Esophagus squamous epithelium (tissue), 5 donors: ENCODE measurements around the gene E2F4. TPM values are rescaled to one million over a fixed set of nuclear protein-coding genes. Genes with fewer than 3 reads are reported as not detected.
A peak's percentile ranks its signal among the peaks of the same experiment; 100 is the strongest.

Experiments
- DNase-seq: peaks from one replicate; lab custom pipeline; 2025; lab: John Stamatoyannopoulos, UW
- H3K27ac ChIP-seq, 4 donors: fragments of 200-600 bp; sonication (generic); one replicate each; pipeline ENCODE4 v1.5.1; 2016 to 2019; ENCODE audit warnings: mild to moderate bottlenecking in 1 of 4
- H3K27me3 ChIP-seq, 4 donors: fragments of 200-600 bp; sonication (generic); 1 replicate in 3 of 4; 2 replicates in 1 of 4; pipeline versions ENCODE4 v1.5.1 to v1.6.0; 2017 to 2021; ENCODE audit warnings: antibody characterized with exemption in 1 of 4
- H3K36me3 ChIP-seq, 3 donors: fragments of 200-600 bp; sonication (generic); one replicate each; pipeline ENCODE4 v1.5.1; 2016 to 2019
- H3K4me1 ChIP-seq, 3 donors: fragments of 200-600 bp; sonication (generic); one replicate each; pipeline ENCODE4 v1.5.1; 2017 to 2019
- H3K4me3 ChIP-seq, 4 donors: fragments of 200-600 bp; sonication (generic); 1 replicate in 3 of 4; 2 replicates in 1 of 4; pipeline ENCODE4 v1.5.1; 2016 to 2019; ENCODE audit warnings: mild to moderate bottlenecking in 2 of 4, moderate library complexity in 1 of 4
- H3K9me3 ChIP-seq, 3 donors: fragments of 200-600 bp; sonication (generic); one replicate each; pipeline ENCODE4 v1.5.1; 2016 to 2019
- POLR2A ChIP-seq, 4 donors: fragments of 450-650 bp; IDR thresholded peaks; one replicate each; pipeline ENCODE4 v1.6.1; 2017; ENCODE audit warnings: antibody characterized with exemption in 4 of 4, mild to moderate bottlenecking in 4 of 4, moderate library complexity in 3 of 4
- WGBS, 2 donors: methylation state at CpG; one replicate each; pipeline ENCODE4 v1.1.5; 2018; 5-methylcytosine and 5-hydroxymethylcytosine counted together
- intact Hi-C: fragments of 100-400 bp; cut with DNase I; formaldehyde crosslinking; loops from one replicate; pipeline ENCODE4 v1.15.0; 2022
- total RNA-seq, 4 donors: library from RNA; depleted of rRNA; stranded (reverse); fragments of >200 nt; gene quantifications; one replicate each; pipeline ENCODE4 v1.1.0, GENCODE V29; 2016
- TF ChIP-seq, protein P1 (sequence below), 6 experiments: fragments of 450-650 bp in 4 of 6; fragments of 200-600 bp in 2 of 6; sonication (generic) in 2 of 6; IDR thresholded peaks; one replicate each; pipeline ENCODE4 v1.5.1; 2016 to 2019; ENCODE audit warnings: antibody characterized with exemption in 6 of 6, mild to moderate bottlenecking in 4 of 6, moderate library complexity in 4 of 6
- donor health status: DM: yes; HTN: yes; CAD: no.

The E2F4 gene
- total RNA-seq, 4 donors from 2014 or later: 66.1 to 96.9 (median 81.9) TPM

GRCh38 chr16:67166110-67166547, 25.8 kb upstream of the E2F4 start:
- DNase-seq: no peak
- Histone ChIP-seq H3K4me1 (peaks cover 45 to 79% (median 62%) of the 10 kb centered on the region in 3 donors), H3K4me3 (no peak overlapping the region), H3K27me3 (peaks cover 0 to 53% (median 0%) of the 10 kb centered on the region in 4 donors), H3K27ac (peak overlapping the region in 1 of 4 donors; percentile 82), H3K36me3 (peaks cover 0 to 12% (median 0%) of the 10 kb centered on the region in 3 donors), H3K9me3 (no peaks in the 10 kb centered on the region)
- WGBS, 2 donors: 60 to 90% methylated on average over 2 to 8 of the region's 18 CpGs
- intact Hi-C loops: no loop called here
- TF ChIP-seq POLR2A (IDR thresholded peaks at IDR 0.05): no peak
- TF ChIP-seq, protein P1, sequence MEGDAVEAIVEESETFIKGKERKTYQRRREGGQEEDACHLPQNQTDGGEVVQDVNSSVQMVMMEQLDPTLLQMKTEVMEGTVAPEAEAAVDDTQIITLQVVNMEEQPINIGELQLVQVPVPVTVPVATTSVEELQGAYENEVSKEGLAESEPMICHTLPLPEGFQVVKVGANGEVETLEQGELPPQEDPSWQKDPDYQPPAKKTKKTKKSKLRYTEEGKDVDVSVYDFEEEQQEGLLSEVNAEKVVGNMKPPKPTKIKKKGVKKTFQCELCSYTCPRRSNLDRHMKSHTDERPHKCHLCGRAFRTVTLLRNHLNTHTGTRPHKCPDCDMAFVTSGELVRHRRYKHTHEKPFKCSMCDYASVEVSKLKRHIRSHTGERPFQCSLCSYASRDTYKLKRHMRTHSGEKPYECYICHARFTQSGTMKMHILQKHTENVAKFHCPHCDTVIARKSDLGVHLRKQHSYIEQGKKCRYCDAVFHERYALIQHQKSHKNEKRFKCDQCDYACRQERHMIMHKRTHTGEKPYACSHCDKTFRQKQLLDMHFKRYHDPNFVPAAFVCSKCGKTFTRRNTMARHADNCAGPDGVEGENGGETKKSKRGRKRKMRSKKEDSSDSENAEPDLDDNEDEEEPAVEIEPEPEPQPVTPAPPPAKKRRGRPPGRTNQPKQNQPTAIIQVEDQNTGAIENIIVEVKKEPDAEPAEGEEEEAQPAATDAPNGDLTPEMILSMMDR (IDR thresholded peaks at IDR 0.05): no peak

- H3K36me3 ChIP-seq: peaks cover 0 to 12% (median 0%) of the 10 kb centered on the region in 3 donors
- H3K4me1 ChIP-seq: peaks cover 44 to 79% (median 62%) of the 10 kb centered on the region in 3 donors
- no peaks in the 10 kb centered on the region for H3K9me3 ChIP-seq
- no peak for DNase-seq
- H3K27me3 ChIP-seq: peaks cover 0 to 47% (median 0%) of the 10 kb centered on the region in 4 donors
- intact Hi-C loops: no loop called here
- no peak overlapping the region for H3K4me3 ChIP-seq
- peak overlapping the region in 1 of 4 donors; percentile 9 for H3K27ac ChIP-seq
- WGBS, 2 donors: 65 to 87% methylated on average over 4 to 5 of the region's 5 CpGs
- no peak for TF ChIP-seq POLR2A (IDR thresholded peaks at IDR 0.05)
- TF ChIP-seq, protein P1 (IDR thresholded peaks at IDR 0.05): no peak
Measured at GRCh38 chr16:67166598-67167168, 25.3 kb upstream of the E2F4 start.

- TF ChIP-seq, protein P1 (IDR thresholded peaks at IDR 0.05): no peak
- TF ChIP-seq POLR2A (IDR thresholded peaks at IDR 0.05): no peak
- peaks cover 0 to 39% (median 0%) of the 10 kb centered on the region in 4 donors for H3K27me3 ChIP-seq
- no peaks in the 10 kb centered on the region for H3K9me3 ChIP-seq
- intact Hi-C loops: no loop called here
- H3K4me3 ChIP-seq: no peak overlapping the region
- no peak for DNase-seq
- peak overlapping the region in 1 of 4 donors; percentile 9 for H3K27ac ChIP-seq
- WGBS, 2 donors: 80% methylated on average over 6 of the region's 7 CpGs; no CpG with 5 or more reads in 1 of the 2 donors
- peaks cover 42 to 78% (median 58%) of the 10 kb centered on the region in 3 donors for H3K4me1 ChIP-seq
- peaks cover 0 to 12% (median 0%) of the 10 kb centered on the region in 3 donors for H3K36me3 ChIP-seq
Measured at GRCh38 chr16:67167588-67167987, 24.4 kb upstream of the E2F4 start.

DNA sequence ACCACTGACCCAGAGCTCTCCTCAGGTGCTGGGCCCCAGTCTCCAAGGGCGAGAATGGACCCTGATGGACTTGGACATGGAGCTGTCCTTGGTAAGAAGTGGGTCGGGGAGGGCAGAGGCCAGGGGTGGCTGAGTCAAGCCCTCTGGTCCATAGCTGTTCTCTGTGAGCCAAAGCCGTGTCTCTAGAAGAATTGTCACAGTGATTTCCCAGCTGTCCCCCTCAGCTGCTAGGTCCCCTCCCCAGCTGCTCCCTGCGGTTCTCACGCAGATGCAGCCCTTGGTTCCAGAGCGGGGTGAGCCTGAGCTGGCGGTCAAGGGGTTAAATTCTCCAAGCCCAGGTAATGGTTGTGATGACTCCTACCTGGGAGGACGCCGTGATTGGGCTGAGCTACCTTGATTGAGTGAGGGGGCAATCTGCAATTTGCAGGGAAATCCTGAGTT, 22.9 kb upstream of the E2F4 start:
- Histone ChIP-seq H3K36me3 (peaks cover 0 to 12% (median 0%) of the 10 kb centered on the region in 3 donors), H3K9me3 (no peaks in the 10 kb centered on the region), H3K27ac (peak overlapping the region; percentile 93 to 97 (median 97)), H3K4me1 (peaks cover 38 to 78% (median 54%) of the 10 kb centered on the region in 3 donors), H3K27me3 (peaks cover 0 to 26% (median 0%) of the 10 kb centered on the region in 4 donors), H3K4me3 (no peak overlapping the region)
- 70 to 73% methylated on average over 3 to 4 of the region's 9 CpGs for WGBS, 2 donors
- DNase-seq: no peak
- intact Hi-C loops: no loop called here
- TF ChIP-seq, protein P1 (IDR thresholded peaks at IDR 0.05): no peak
- no peak for TF ChIP-seq POLR2A (IDR thresholded peaks at IDR 0.05)

GRCh38 chr16:67169642-67170167, 22.2 kb upstream of the E2F4 start:
- Histone ChIP-seq H3K4me3 (peak overlapping the region; percentile 31 to 68 (median 56)), H3K9me3 (no peaks in the 10 kb centered on the region), H3K27ac (peak overlapping the region; percentile 93 to 97 (median 97)), H3K36me3 (peaks cover 0 to 12% (median 0%) of the 10 kb centered on the region in 3 donors), H3K27me3 (peaks cover 0 to 22% (median 0%) of the 10 kb centered on the region in 4 donors), H3K4me1 (peaks cover 39 to 78% (median 54%) of the 10 kb centered on the region in 3 donors)
- 6 to 19% methylated on average over 7 to 18 of the region's 24 CpGs for WGBS, 2 donors
- TF ChIP-seq, protein P1 (IDR thresholded peaks at IDR 0.05): peak in 4 of 6 experiments; percentile 26 to 43 (median 32)
- no peak for TF ChIP-seq POLR2A (IDR thresholded peaks at IDR 0.05)
- no peak for DNase-seq
- intact Hi-C loops: no loop called here
